Aorta (tissue), 5 donors: Measurements from ENCODE around the gene IL18. TPM values are rescaled to one million over a fixed set of nuclear protein-coding genes. Genes with fewer than 3 reads are reported as not detected.

Experiments used
- ATAC-seq: fragments of 200-7000 bp; cut with Tn5 transposase; one replicate; pipeline ENCODE4 v1.9.1; 2022; ENCODE audit warnings: moderate library complexity; ENCODE audit not compliant: low FRiP score
- DNase-seq, 2 donors: peaks; one replicate each; pipeline ENCODE4 v3.0.0-alpha.2; 2020
- H3K27ac ChIP-seq, 2 donors: one replicate each; pipeline ENCODE4 v1.5.1; 2013; ENCODE audit warnings: low read length in 2 of 2, mild to moderate bottlenecking in 2 of 2, moderate library complexity in 2 of 2, control low read depth in 1 of 2, inconsistent platforms in 1 of 2, low read depth in 1 of 2
- H3K27me3 ChIP-seq, 2 donors: one replicate each; pipeline ENCODE4 v1.6.1; 2013; ENCODE audit warnings: control low read depth in 1 of 2, low read length in 1 of 2, mild to moderate bottlenecking in 1 of 2, moderate library complexity in 1 of 2; ENCODE audit not compliant: insufficient read depth in 2 of 2, control insufficient read depth in 1 of 2
- H3K36me3 ChIP-seq, 2 donors: one replicate each; pipeline ENCODE4 v1.6.1; 2013; ENCODE audit warnings: control low read depth in 1 of 2, low read length in 1 of 2, mild to moderate bottlenecking in 1 of 2; ENCODE audit not compliant: insufficient read depth in 2 of 2, control insufficient read depth in 1 of 2
- H3K4me1 ChIP-seq, 2 donors: one replicate each; pipeline ENCODE4 v1.6.1; 2013; ENCODE audit warnings: low read length in 2 of 2, control low read depth in 1 of 2, mild to moderate bottlenecking in 1 of 2, moderate library complexity in 1 of 2; ENCODE audit not compliant: insufficient read depth in 2 of 2, control insufficient read depth in 1 of 2
- H3K4me3 ChIP-seq, 2 donors: one replicate each; pipeline ENCODE4 v1.5.1; 2013; ENCODE audit warnings: low read length in 2 of 2, control low read depth in 1 of 2, mild to moderate bottlenecking in 1 of 2
- H3K9me3 ChIP-seq: one replicate; pipeline ENCODE4 v1.6.1; 2013; ENCODE audit warnings: mild to moderate bottlenecking, low read length; ENCODE audit not compliant: control insufficient read depth
- WGBS, 2 donors: extraction: QIAGEN DNeasy Blood & Tissue Kit; methylation state at CpG; one replicate each; pipeline ENCODE4 v1.1.7; 2013; 5-methylcytosine and 5-hydroxymethylcytosine counted together
- intact Hi-C, 2 donors: fragments of 100-400 bp; cut with DNase I; formaldehyde crosslinking; loops; one replicate each; pipeline versions ENCODE4 v1.14.2 to v1.15.0; 2022
- polyA plus RNA-seq, 2 donors: library from polyadenylated mRNA; stranded (reverse); fragments of 200-250 nt; gene quantifications; one replicate each; pipeline ENCODE4 v1.2.3, GENCODE V29; 2013
- total RNA-seq, 2 donors: library from RNA; stranded (reverse); fragmentation: NEBNext Ultra II Directional; extraction: Animal tissue kit (Norgen Biotek cat#: 25700); gene quantifications; one replicate each; pipeline ENCODE4 v1.2.1, GENCODE V29; 2021
- donor health status: healthy with polysubstance abuse.
- donor health status: Bipolar disorder and iron deficiency.
- donor health status: DM: no; HTN: no; CAD: no.
- donor health status: DM: no; HTN: no; CAD: no.
- donor health status: DM: yes; HTN: yes; CAD: no.

The IL18 gene
- total and polyA plus RNA-seq, 4 donors, result 4.1 to 29.8 (median 14.1) TPM

DNA sequence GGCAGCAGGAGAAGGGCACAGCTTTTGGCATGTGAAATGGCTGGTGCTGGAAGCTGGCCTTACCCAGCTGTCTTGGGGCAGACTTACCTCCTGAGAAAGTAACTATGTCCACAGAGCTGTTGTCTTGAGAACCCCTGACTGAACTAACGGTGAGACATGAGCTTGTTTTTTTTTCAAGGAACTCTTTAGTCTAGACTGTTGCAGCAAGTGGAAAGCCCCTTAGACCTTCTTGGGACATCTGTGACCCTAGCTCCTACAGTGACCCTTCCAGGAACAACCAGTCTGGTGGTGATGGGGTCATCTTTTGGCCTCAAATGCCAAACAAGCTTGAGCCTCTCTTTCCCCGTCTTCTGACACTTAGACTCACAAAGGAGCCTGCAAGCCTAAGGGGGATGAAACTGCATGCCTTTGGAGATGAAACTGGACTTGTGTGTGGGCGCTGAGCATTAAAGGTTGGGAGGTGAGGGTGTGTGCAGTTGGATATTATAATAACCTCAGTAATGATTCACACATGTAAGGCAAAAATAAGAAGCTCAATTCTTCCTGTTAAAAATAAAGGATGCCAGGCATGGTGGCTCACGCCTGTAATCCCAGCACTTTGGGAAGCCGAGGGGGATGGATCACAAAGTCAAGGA is 41.8 kb downstream of the IL18 start:
- no peaks in the 10 kb centered on the region for H3K4me1 ChIP-seq
- no peaks in the 10 kb centered on the region for H3K27me3 ChIP-seq
- 94% methylated on average over 5 of the region's 5 CpGs for WGBS, 2 donors
- intact Hi-C loops, result no loop called here
- no peak overlapping the region for H3K4me3 ChIP-seq
- no peaks in the 10 kb centered on the region for H3K9me3 ChIP-seq
- no peak for ATAC-seq
- DNase-seq, result no peak
- H3K27ac ChIP-seq, result no peak overlapping the region
- no peaks in the 10 kb centered on the region for H3K36me3 ChIP-seq

DNA sequence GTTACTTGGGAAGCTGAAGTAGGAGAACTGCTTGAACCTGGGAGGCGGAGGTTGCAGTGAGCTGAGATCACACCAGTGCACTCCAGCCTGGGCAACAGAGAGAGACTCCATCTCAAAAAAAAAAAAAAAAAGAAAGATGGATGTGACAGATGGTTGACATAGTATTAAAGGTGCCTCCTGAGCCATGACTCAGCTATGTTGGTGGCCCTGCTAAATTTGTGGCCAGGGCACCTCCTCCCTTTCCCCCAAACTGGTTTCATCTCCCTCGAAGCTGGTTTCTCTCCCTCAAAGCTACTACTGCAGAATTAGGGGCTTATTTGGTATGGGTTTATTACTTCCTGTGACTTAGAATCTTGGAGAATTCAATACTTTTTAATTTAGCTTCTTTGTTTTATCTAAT is 45.7 kb downstream of the IL18 start:
- Histone ChIP-seq H3K4me3 (no peak overlapping the region), H3K27ac (no peak overlapping the region), H3K9me3 (no peaks in the 10 kb centered on the region), H3K27me3 (no peaks in the 10 kb centered on the region), H3K4me1 (no peaks in the 10 kb centered on the region), H3K36me3 (peaks cover 0 to 1% of the 10 kb centered on the region in 2 donors)
- 90% methylated on average over 2 of the region's 2 CpGs for whole genome bisulfite sequencing, 2 donors
- DNase-seq (no peak), ATAC-seq (no peak)
- intact Hi-C loops, result loop anchor here (10.0 kb wide), 2 partner anchors 157 to 167 kb away; no protein-coding TSS in a partner anchor

DNA sequence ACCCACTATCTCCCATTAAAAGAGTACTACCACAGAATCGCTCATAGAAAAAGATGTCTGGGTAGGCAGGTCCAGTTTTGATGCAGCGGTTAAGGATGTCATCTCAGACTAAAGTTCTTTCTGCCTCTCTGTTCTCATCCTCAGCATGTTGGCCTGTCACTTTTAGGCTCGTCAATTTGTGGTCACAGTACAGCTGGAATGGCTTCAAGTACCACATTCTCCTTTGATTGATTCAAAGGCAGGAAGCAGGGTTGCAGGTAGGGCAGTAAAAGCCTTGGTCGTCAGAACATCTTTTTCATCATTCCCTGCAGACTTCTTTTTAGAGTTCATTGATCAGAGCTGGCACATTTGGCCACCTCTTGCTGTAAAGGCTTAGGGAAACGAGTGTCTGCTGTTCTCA is 48.5 kb downstream of the IL18 start:
- H3K27me3 ChIP-seq, result no peaks in the 10 kb centered on the region
- ATAC-seq, result no peak
- 70 to 79% methylated on average over 5 of the region's 5 CpGs for WGBS, 2 donors
- peaks cover 0 to 1% of the 10 kb centered on the region in 2 donors for H3K36me3 ChIP-seq
- no peaks in the 10 kb centered on the region for H3K4me1 ChIP-seq
- no peak for DNase-seq
- H3K9me3 ChIP-seq, result no peaks in the 10 kb centered on the region
- no peak overlapping the region for H3K4me3 ChIP-seq
- H3K27ac ChIP-seq, result no peak overlapping the region
- intact Hi-C loops, result loop anchor here (10.0 kb wide), 2 partner anchors 159 to 169 kb away; no protein-coding TSS in a partner anchor

DNA sequence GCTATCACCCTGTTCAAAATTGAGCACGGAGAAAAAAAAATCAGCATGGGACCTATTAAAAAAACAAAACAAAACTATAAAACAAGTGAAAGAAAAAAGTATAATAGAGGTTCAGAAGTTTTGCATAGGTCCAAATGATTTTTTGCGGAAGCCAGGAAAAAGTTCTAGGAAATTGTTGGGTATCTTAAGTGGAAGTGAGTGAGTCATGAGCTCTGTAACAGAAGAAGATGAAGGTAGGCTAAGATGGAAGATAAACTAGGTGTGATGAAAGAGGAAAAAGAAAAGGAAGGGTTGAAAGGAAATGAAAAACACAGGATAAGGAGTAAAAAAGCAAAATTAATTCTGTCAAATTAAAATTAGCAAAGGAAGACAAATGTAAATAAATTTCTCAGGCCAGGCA is 49.4 kb downstream of the IL18 start:
- 89 to 92% methylated on average over 2 of the region's 2 CpGs for WGBS, 2 donors
- H3K4me1 ChIP-seq, result no peaks in the 10 kb centered on the region
- H3K27ac ChIP-seq, result no peak overlapping the region
- intact Hi-C loops, result loop anchor here (5.0 to 10.0 kb wide), 3 partner anchors 63 to 170 kb away; partner anchors contain the start of gene BCO2 (in 1 of the 2)
- ATAC-seq, result no peak
- peaks cover 0 to 1% of the 10 kb centered on the region in 2 donors for H3K36me3 ChIP-seq
- H3K27me3 ChIP-seq, result no peaks in the 10 kb centered on the region
- no peak overlapping the region for H3K4me3 ChIP-seq
- H3K9me3 ChIP-seq, result no peaks in the 10 kb centered on the region
- no peak for DNase-seq

DNA sequence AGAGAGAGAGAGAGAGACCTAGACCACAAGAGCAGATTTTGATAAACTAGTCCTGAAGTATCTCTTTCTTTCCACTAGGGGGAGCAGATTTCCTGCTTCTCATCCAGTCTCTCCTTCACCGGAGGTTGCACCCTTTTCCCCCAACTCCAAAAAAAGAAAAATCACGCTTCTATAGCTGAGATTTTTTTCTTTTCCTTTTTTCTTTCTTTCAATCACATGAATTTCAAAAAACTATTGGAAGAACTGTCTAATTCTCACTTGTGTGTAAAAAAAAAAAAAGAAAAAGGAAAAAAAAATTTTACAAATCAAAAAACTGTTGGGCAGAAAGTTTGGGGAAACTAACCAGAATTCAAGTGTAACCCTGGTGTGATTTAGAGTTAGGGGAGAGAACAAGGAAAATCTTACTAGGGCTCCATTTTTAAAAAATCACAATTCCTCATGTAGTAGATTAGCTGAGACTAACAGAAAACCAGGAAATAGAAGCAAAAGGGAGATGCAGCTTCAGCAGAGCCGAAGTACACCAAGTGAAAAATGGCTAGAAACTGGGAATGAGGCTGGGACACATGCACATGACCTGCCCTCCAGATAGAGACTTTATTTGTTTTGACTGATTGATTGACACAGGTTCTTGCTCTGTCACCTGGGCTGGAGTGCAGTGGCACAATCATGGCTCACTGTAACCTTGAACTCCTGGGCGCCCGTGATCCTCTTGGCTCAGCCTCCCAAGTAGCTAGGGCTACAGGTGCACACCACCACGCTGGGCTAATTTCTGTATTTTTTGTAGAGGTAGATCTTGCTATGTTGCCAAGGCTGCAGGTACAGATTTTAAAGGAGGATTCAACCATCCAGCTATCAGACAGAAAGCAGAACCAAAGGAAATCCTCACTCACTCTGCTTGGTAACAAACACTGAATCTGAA is 50.1 kb downstream of the IL18 start:
- ATAC-seq, result peak; percentile 75
- 59 to 65% methylated on average over 6 of the region's 6 CpGs for WGBS, 2 donors
- no peaks in the 10 kb centered on the region for H3K27me3 ChIP-seq
- peaks cover 0 to 1% of the 10 kb centered on the region in 2 donors for H3K36me3 ChIP-seq
- no peak overlapping the region for H3K27ac ChIP-seq
- no peak for DNase-seq
- no peak overlapping the region for H3K4me3 ChIP-seq
- no peaks in the 10 kb centered on the region for H3K4me1 ChIP-seq
- intact Hi-C loops, result loop anchor here (2.0 to 10.0 kb wide), 4 partner anchors 61 to 171 kb away; partner anchors contain the start of gene BCO2 (in 2 of the 2)
- H3K9me3 ChIP-seq, result no peaks in the 10 kb centered on the region

DNA sequence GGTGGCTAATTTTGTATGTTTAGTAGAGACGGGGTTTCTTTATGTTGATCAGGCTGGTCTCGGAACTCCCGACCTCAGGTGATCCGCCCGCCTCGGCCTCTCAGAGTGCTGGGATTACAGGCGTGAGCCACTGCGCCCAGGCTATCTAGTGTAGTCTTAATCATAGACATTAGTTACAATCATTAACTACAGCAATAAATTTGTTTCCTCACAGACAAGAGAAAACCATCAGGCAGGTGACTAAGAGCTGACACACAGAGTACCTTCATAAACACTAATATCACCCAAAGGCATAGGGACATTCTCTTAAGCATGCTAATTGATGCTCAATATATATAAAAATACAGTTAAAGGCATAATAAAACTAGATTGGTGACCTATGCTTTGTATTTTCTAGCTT is 57.8 kb downstream of the IL18 start:
- DNase-seq, result no peak
- 97 to 98% methylated on average over 8 of the region's 8 CpGs for WGBS, 2 donors
- intact Hi-C loops, result no loop called here

DNA sequence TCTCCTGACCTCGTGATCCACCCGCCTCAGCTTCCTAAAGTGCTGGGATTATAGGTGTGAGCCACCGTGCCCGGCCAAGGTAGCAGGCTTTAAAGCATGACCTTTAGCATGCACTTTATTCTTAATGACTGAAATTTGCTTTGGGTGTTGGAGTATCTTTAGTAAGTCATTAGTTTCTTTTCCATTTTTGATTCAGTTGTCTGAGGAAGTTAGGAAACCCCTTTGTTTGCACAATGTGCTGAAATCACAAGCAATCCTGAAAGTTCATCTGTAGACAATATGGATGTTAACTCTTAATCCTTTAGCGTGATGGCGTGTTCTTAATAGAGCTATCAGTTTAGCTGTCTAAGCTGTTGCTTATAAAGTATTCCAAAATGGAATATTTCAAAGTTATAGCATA is 60.4 kb downstream of the IL18 start:
- ATAC-seq, result no peak
- no peak for DNase-seq
- intact Hi-C loops, result no loop called here
- H3K4me3 ChIP-seq, result no peak overlapping the region
- no peaks in the 10 kb centered on the region for H3K27me3 ChIP-seq
- no peaks in the 10 kb centered on the region for H3K4me1 ChIP-seq
- H3K36me3 ChIP-seq, result peaks cover 0 to 2% of the 10 kb centered on the region in 2 donors
- H3K27ac ChIP-seq, result no peak overlapping the region
- 94% methylated on average over 6 of the region's 6 CpGs for WGBS, 2 donors
- no peaks in the 10 kb centered on the region for H3K9me3 ChIP-seq

More for the DNA sequence above, 57.8 kb downstream of the IL18 start:
- no peak overlapping the region for H3K4me3 ChIP-seq
- no peaks in the 10 kb centered on the region for H3K9me3 ChIP-seq
- H3K27me3 ChIP-seq, result no peaks in the 10 kb centered on the region
- no peak for ATAC-seq
- no peaks in the 10 kb centered on the region for H3K4me1 ChIP-seq
- H3K27ac ChIP-seq, result no peak overlapping the region
- peaks cover 0 to 2% of the 10 kb centered on the region in 2 donors for H3K36me3 ChIP-seq

DNA sequence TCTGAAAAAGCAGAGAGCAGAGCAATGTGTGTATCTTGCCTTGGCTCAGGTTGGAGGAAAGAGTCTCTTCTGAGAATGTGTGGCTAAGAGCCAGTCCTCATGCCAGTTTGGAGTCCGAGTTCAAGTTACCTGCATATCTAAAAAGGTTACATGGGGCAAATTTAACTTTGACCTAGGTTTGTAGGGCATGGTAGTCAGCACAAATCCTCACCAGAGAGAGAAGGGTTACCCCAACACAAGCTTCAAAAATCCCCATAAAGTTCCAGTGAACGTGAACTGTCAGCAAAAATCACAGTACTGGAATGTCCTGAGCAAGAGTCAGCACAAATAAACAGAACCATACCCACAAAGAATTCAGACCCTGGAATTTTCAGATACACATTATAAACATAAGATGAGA is 63.4 kb downstream of the IL18 start:
- Histone ChIP-seq H3K4me3 (no peak overlapping the region), H3K27ac (no peak overlapping the region), H3K9me3 (no peaks in the 10 kb centered on the region), H3K4me1 (no peaks in the 10 kb centered on the region), H3K36me3 (peaks cover 0 to 2% of the 10 kb centered on the region in 2 donors), H3K27me3 (no peaks in the 10 kb centered on the region)
- ATAC-seq (no peak), DNase-seq (no peak)
- 19 to 23% methylated on average over 2 of the region's 2 CpGs for WGBS, 2 donors
- intact Hi-C loops, result no loop called here
